ENCODE results near the gene BANK1.

Gene BANK1

DNA sequence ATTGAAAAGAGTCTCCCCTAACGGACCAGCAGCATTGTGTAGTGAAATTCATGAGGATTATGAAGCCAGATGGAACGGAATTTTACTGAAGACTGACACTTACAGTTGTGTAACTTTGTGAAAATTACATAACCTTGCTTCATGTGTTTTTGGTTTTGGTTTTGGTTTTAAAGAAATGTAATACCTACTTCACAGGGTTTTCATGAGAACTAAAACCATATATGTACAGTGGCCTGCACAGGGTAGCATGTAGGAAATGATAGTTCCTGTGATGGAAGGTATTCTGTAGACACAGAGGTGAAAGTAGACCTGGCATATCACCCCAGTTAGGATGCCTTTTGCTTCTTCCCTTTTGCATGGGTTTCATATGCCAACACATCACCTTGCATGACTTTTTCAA is 247.0 kb downstream of the BANK1 start:
- no peak for DNase-seq

DNA sequence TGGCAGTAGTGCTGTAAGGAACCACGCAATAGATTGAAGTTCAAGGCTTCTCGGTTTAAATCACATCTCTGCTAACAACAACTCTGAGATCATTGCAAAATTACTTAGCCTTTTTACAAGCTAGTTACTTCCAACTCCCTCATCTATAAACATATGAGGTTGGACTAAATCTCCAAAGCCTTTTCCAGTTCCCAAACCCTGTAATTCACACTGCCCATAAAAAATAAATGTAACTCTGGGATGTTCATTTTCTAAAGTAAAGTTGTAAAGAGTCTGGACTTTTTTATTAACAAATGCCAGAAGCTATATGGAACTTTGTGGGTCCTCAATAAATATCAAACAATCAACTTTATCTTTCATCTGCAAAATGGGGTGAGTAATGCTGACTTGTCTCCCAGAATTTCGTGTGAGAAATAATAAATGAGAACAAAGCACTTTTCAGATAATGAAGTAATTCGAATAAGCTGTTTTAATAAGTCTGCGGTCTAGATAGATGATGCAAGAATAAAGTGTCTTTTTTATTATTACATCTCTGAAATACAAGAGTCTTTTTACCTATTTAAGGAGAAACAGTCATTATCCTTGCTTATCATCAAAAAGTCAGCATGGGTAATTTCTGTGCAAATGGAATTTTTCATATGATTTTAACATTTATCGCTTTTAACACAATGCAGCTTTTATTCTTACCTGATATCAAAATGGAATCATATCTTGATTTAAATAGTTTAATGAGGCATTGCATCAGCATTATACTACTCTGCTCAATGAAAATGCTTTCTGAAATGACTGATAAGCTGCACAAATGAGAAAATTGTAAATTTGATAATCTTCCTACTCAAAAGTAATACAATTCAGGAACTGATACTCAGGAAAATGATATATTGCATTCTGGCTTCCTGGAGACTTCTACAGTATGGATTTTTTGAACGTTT is 252.6 kb downstream of the BANK1 start:
- no peak for DNase-seq

DNA sequence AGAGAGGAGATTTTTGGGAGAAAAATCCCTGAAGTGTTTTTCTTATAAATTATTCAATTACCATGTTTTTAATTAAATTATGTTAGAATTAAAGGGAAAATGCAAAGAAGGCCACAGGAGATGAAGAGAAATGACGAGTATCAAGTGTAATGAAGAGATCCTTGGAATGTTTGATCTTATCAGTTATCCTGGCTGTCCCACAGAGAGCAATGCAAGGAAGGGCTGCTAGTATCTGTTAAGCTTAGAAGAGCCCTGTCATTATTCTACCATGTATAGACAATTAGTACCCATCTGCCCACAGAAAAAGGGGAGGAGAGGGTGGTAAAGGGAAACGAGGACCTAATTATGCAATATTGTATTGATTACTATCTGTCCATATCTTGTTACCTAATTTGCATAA is 257.1 kb downstream of the BANK1 start:
- DNase-seq = no peak

DNA sequence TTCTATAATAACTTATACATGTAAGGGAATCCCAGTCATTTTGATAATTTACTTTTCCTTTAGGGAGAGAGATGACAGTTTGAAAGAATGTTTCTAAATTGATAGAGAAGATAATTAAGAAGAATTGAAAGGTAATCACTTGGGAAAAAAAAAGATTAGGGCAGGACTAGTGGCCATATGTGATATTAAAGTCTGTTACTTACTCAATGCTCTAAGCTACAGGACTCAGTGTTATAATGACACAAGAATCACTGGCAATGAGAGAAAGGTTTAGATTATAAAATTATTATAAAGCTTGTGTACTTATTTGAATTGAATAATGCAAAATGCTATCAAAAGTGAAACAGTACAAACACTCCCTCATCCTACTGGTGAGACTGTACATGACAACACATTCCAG is 265.3 kb downstream of the BANK1 start:
- DNase-seq = no peak

DNA sequence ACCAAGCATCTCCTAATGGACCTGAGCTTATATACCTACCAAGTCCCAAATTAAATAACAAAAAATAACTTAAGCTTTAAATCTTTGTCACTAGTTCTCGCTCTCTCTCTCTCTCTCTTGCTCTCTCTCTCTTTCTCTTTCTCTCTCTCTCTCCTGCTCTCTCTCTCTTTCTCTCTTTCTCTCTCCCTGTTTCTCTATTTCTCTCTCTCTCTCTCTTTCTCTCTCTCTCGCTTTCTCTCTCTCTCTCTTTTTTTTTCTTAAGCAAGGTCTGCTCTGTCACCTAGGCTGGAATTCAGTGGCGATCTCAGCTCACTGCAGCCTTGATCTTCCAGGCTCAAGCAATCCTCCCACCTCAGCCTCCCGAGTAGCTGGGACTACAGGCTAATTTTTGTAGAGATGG is 266.6 kb downstream of the BANK1 start:
- DNase-seq = no peak

DNA sequence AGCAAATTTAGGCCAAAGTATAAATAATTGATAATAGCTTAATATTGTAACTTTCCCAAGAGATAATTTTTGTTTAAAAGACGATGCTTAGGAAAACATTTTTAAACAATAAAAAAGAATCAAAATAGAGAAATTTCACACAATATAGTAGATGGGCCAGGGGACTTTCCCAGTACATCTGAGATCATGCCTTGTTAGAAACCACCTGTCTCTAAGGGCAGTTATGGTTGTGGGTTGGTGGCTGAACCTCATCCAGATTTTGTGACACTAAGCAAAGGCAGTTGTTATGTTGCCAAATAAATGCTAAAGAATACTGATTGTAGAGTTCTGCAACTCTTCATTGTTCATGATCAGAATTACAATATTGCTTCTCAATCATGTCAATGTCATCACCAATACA is 270.6 kb downstream of the BANK1 start:
- no peak for DNase-seq

DNA sequence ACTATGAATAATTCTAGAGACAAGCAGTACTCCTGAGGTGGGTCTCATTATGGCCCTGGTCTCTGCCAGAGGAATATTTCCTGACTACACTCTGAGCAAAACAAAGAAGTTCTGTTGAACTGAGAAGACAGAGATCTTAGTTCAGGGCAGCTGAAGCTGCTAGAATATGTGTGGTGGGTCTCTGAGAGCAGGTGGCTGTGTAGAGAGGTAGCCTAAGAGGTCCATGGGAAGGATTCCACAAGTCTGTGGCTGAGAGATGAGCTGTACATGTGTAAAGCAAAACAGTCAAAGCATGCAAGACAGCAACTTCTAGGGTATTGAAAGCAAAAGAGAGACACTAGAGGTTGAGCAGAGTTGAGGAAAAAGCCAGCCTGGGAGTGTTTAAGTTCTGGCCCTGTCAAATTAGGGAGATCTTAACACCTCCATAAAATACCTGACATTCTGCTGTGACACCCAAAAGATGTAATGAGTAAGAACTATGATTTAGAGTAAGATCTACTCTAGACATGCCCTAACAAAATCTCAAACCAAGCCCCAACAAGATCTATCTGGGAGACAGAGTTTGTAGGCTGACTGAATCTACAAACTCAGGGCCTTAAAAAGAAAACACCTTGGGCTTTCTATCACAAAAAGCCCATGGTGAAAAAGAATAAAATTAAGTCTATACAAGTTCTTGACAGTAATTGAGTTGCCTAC is 274.4 kb downstream of the BANK1 start:
- no peak for DNase-seq

DNA sequence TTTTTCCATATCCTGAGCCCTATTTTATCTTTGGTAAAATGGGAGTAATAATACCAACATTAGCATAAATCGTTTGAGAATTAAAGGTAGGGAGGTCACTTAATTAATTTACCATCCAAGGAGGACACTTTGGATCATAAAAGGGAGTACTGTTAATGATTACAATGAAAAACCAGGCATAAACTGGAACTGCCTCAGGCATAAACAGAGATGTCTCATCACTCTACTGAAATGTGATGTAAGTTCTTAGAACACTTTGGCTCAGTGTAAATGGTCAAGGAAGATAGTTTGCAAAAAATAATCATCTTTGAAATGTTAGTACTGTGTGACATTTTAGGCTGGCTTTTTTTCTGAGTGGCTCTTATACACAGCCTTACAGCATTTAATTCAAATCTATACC is 286.1 kb downstream of the BANK1 start:
- no peak for DNase-seq

DNA sequence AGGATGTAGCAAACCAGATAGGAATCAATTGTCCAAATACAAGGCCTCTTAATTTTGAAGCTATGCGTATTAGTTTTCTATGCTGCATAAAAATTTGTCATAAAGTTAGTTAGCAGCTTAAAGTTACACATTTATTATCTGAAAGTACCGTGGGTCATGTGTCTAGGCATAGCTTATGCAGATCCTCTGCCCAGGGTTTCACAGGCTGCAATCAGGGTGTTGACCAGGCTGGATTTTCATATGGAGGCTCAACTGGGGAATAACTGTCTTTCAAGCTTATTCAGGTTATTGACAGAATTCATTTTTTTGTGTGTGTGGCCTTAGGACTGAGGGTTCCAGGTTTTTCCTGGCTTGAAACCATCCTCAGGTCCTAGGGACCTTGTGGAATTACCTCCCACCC is 289.7 kb downstream of the BANK1 start:
- DNase-seq = no peak

DNA sequence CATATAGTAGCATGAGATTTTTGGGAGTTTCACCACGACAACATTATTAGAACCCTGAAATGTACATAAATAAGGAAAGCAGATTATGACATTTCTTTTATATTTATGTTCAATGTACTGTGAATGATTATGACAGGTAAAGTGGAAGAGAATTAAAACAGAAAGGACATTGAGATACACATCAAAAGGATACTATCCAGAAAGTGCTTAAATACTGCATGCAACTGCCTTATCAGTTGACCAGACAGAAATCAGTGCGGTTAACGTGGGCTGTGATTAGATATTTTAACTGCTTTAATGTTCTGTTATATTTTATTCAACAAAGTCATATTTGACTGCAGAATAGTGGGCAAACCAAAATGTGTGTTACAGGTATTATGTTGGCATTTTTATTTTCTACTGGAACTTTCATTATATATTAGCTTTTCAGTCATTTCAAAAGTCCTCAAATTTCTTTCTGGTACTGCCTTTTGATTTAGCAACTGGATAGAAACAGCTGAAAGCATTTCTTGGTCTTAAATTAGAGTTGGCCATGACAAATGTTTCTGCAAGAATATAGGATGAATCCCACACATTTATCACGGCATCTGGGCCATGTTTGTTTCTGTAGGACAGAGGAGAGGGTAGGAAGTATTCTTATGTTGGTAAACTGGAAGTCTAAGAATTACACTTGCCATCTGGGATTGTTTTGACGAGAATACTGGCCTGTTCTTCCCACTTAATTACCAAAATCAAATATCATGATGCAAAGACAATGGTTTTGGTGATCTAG is 299.5 kb downstream of the BANK1 start:
- DNase-seq = no peak

DNA sequence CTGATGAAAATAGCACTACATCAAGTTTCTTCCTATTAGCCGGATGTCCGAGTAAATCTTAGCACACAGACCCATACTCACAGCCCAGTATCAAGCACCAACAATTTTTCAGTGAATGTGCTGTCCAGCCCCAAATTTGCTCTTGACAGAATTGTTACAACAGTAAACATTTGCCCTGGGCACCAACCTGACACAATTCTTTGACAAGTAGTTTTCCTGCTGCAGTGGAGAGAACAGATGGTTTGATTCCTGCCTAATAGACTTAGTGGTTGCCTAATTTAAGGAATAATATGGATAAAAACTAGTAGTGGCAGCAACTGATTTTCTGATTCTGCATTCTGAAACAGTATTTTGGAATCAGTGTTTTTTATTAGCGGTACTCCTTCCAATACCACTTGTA is 301.1 kb downstream of the BANK1 start:
- DNase-seq = no peak

DNA sequence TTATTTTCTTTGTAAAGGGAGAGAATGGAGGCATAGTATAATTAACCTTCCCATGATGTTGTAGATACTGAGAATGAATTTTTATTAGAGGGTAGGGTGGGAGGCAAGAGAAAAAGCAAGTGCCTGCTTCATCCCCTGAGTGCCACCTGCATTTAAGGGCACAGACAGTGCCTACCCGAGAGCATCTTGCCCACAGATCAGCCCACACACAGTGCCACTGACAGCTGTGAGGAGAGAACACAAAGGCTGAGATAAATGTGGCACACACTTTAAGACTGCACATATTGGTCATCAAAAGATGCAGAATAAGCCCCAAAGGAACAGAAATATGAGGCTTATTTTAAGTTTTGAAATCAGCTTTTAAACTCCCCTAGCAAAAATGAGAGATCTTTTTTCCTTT is 304.0 kb downstream of the BANK1 start:
- no peak for DNase-seq

DNA sequence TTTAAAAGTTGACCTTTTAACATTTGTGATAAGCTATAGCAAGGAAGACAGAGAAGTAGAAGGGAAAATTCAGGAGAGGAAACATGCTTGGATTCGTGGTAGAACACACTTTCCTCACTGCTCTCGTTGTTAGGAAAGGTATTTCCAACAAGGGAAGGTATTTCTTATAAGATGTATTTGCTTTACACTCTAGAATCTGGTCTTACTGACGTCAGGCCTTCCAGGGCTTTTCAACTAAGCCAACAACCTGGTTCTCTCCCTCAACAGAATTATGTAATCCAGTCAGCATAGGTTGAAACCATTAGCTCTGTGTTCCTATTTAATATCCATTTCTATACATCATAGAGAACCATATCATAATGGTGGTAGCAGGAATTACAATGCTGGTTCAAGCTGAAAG is 312.8 kb downstream of the BANK1 start:
- no peak for DNase-seq

DNA sequence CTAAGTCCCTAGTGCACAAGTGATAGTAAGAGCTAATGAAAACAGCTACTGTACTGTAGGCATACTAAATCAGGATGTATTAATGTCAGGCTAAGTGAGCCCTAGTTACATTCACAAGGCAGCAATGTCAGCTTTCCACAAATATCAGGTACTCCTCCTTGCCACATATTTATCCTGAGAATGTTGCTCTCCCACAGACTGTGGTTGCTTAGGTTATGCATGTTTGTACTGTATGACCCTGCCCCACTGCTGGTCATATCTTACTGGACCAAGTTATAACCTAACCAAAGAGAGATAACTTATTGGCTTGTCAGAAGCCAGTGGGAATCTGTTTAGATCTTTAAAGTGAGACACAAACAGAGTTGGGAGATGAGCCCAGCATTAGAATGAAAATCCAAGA is 313.7 kb downstream of the BANK1 start:
- no peak for DNase-seq

DNA sequence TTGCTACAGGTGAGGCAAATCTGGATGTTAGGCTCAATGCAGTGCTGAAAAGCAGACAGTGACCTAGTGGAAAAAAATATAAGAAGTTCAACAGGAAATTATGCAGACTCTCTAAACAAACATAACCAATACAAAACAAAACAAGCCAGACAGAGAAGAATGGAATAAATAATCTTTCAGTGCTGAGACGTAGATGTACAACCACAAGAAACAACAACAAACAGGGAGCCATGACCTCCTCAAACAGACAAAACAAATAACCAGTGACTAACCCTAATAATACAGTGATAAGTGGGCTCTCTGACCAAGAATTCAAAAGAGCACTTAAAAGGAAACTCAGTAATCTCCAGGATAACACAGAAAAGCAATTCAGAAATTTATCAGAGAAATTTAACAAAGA is 315.5 kb downstream of the BANK1 start:
- DNase-seq = no peak

DNA sequence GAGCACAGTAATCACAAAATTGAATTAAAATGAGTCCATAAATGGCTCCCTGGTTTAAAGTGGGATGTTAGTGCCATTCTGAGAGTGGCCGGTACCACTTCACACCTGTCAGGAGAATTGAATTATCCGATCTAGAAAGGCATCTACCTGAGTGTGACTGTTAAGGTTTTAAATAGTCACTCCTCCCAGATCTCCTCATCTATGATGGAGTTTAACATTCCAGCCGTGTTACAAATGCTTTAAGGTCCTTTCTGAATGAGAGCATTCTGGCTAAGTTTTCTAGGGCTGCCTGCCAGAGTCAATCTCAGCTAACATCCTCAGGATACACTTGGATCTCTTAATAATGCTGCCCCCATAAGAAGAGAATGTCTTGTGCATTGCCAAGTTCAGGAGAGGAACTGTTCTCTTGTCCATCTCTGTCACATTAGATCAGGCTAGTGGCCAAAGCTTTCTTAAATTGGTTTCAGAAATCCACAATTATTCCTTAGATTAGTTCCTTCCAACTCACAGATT is 323.6 kb downstream of the BANK1 start:
- DNase-seq = no peak

DNA sequence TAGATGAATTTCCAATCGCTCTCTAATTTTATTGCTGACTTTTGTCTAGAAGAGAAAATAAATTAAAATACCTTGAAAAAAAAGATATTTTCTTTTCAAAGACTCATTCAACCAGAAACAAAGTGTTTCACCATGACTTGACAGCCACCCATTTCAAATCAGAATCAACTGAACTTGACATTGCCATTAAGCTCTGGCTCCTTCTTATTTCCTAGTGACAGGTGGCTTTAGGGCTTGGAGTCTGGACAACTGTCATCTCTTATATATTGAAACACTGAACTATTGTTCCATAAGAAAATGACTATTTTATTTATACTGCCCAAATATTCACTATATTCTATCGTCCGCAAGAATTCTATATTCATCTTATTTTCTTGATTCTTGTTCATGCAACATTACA is 325.6 kb downstream of the BANK1 start:
- no peak for DNase-seq

DNA sequence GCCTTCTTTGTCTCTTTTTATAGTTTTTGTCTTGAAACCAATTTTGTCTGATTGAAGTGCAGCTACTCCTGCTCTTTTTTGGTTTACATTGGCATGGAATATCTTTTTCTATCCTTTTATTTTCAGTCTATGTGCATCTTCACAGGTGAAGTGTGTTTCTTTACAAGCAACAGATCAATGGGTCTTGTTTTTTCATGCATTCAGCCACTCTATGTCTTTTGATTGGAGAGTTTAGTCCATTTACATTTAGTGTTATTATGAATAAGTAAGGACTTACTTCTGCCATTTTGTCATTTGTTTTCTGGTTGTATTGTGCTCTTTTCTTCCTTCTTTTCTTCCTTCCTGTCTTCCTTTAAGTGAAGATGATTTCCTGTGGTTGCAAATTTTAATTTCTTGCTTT is 330.3 kb downstream of the BANK1 start:
- DNase-seq = no peak

Data from NCI-H82 (cell line).